ENCODE measurements around the gene NKX2-2. TPM values are rescaled to one million over a fixed set of nuclear protein-coding genes. Genes with fewer than 3 reads are reported as not detected.

NKX2-2 gene
- total RNA-seq, 4 donors from 2014 or later = not detected

GRCh38 chr20:21464916-21465315, 48.9 kb downstream of the NKX2-2 start:
- intact Hi-C loops (cut with DNase I; ENCODE audit: low total_unique reads) = no loop called here
- 65 to 79% methylated on average over 2 of the region's 2 CpGs for WGBS, 2 donors
- no peak for DNase-seq (ENCODE audit: low spot score in 2 of 2)
- no peak overlapping the region for H3K4me3 ChIP-seq (ENCODE audit: low read depth, poor library complexity, severe bottlenecking)
- no peak for TF ChIP-seq CTCF (IDR thresholded peaks at IDR 0.05)
- no peak for TF ChIP-seq POLR2A (IDR thresholded peaks at IDR 0.05)

Other genes with a start within 250 kb of the NKX2-2 start
- 10 to 100 TPM; 31.9 to 50.9 (median 37.3) TPM for gene XRN2, start 210.7 kb downstream of the NKX2-2 start, total RNA-seq
- not detected for gene NKX2-4, start 116.5 kb downstream of the NKX2-2 start, total RNA-seq
- 1 to 10 TPM in 1 of 4 donors, under 1 TPM in 2, not detected in 1; 0.05 to 2.8 (median 0.19) TPM for gene PAX1, start 191.6 kb upstream of the NKX2-2 start, total RNA-seq

Data from lower leg skin (tissue), 4 donors.